Mesenchymal stem cell (in vitro differentiated cells and primary cell): ENCODE measurements around the gene SLC4A7.
A peak's percentile ranks its signal among the peaks of the same experiment; 100 is the strongest.
"Not testable (repeated sequence)": the region's sequence is repeated elsewhere in the genome, so short reads cannot be mapped to it uniquely, and the experiment has no call there.

Source experiments
- DNase-seq: peaks from one replicate; pipeline ENCODE4 v3.0.0-alpha.2; 2013
- H2AFZ ChIP-seq: one replicate; pipeline ENCODE4 v1.6.1; 2013; ENCODE audit warnings: low read depth, mild to moderate bottlenecking, control low read depth, inconsistent platforms, low read length, moderate library complexity
- H2AK5ac ChIP-seq: 2 replicates; pipeline ENCODE4 v1.6.1; 2013; ENCODE audit warnings: low read length, moderate library complexity, mild to moderate bottlenecking, inconsistent platforms; ENCODE audit not compliant: severe bottlenecking
- H2BK120ac ChIP-seq: one replicate; pipeline ENCODE4 v1.6.1; 2013; ENCODE audit warnings: low read depth, mild to moderate bottlenecking, inconsistent platforms, low read length, moderate library complexity
- H2BK12ac ChIP-seq, 2 experiments: one replicate each; pipeline ENCODE4 v1.6.1; 2013; ENCODE audit warnings: inconsistent platforms in 2 of 2, low read length in 2 of 2, mild to moderate bottlenecking in 2 of 2, moderate library complexity in 2 of 2, control low read depth in 1 of 2
- H2BK15ac ChIP-seq: one replicate; pipeline ENCODE4 v1.6.1; 2013; ENCODE audit warnings: mild to moderate bottlenecking, low read depth, inconsistent platforms; ENCODE audit not compliant: poor library complexity, severe bottlenecking
- H2BK5ac ChIP-seq: 2 replicates; pipeline ENCODE4 v1.6.1; 2013; ENCODE audit warnings: low read depth, mild to moderate bottlenecking, low read length, control low read depth, inconsistent platforms; ENCODE audit not compliant: poor library complexity, severe bottlenecking
- H3K14ac ChIP-seq, 2 experiments: one replicate each; pipeline ENCODE4 v1.6.1; 2013; ENCODE audit warnings: inconsistent platforms in 2 of 2, low read length in 2 of 2, control low read depth in 1 of 2, mild to moderate bottlenecking in 1 of 2, moderate library complexity in 1 of 2
- H3K18ac ChIP-seq, 2 experiments: one replicate each; pipeline ENCODE4 v1.6.1; 2013; ENCODE audit warnings: inconsistent platforms in 2 of 2, low read length in 2 of 2, control low read depth in 1 of 2, low read depth in 1 of 2, mild to moderate bottlenecking in 1 of 2
- H3K23ac ChIP-seq, 2 experiments: one replicate each; pipeline ENCODE4 v1.6.1; 2013; ENCODE audit warnings: inconsistent platforms in 2 of 2, low read length in 2 of 2, mild to moderate bottlenecking in 2 of 2, moderate library complexity in 2 of 2, control low read depth in 1 of 2
- H3K27ac ChIP-seq: 2 replicates; pipeline ENCODE4 v1.5.1; 2013; ENCODE audit warnings: mild to moderate bottlenecking, moderate library complexity, low read length, control low read depth, inconsistent platforms; ENCODE audit not compliant: poor library complexity, severe bottlenecking
- H3K27me3 ChIP-seq, 2 experiments: 2 replicates each; pipeline versions ENCODE4 v1.6.1 to v1.7.0; 2013; ENCODE audit warnings: low read length in 2 of 2, mild to moderate bottlenecking in 2 of 2, moderate library complexity in 2 of 2, control low read depth in 1 of 2, inconsistent platforms in 1 of 2; ENCODE audit not compliant: control insufficient read depth in 1 of 2, insufficient read depth in 1 of 2
- H3K36me3 ChIP-seq, 2 experiments: 2 replicates each; pipeline versions ENCODE4 v1.6.1 to v1.7.0; 2013; ENCODE audit warnings: low read length in 2 of 2, control low read depth in 1 of 2, inconsistent platforms in 1 of 2, low read depth in 1 of 2, mild to moderate bottlenecking in 1 of 2; ENCODE audit not compliant: insufficient read depth in 2 of 2, control insufficient read depth in 1 of 2
- H3K4ac ChIP-seq, 2 experiments: one replicate each; pipeline ENCODE4 v1.6.1; 2013; ENCODE audit warnings: inconsistent platforms in 2 of 2, low read length in 2 of 2, mild to moderate bottlenecking in 2 of 2, moderate library complexity in 2 of 2, control low read depth in 1 of 2, low read depth in 1 of 2
- H3K4me1 ChIP-seq: 2 replicates; pipeline ENCODE4 v1.6.1; 2013; ENCODE audit warnings: low read depth, low read length, control low read depth; ENCODE audit not compliant: control insufficient read depth, insufficient read depth
- H3K4me2 ChIP-seq: 2 replicates; pipeline ENCODE4 v1.6.1; 2013; ENCODE audit warnings: low read length, mild to moderate bottlenecking, inconsistent platforms; ENCODE audit not compliant: poor library complexity, severe bottlenecking
- H3K4me3 ChIP-seq, 2 experiments: 2 replicates each; pipeline versions ENCODE4 v1.5.1 to v1.7.0; 2013; ENCODE audit warnings: low read length in 2 of 2, mild to moderate bottlenecking in 2 of 2, control low read depth in 1 of 2, low read depth in 1 of 2; ENCODE audit not compliant: insufficient read depth in 1 of 2
- H3K79me1 ChIP-seq: replicated peaks from 2 replicates; pipeline ENCODE4 v1.6.1; 2013; ENCODE audit warnings: mild to moderate bottlenecking, control low read depth, low read length, inconsistent platforms; ENCODE audit not compliant: poor library complexity, severe bottlenecking
- H3K9ac ChIP-seq: 2 replicates; pipeline ENCODE4 v1.7.0; 2013; ENCODE audit warnings: mild to moderate bottlenecking, low read length, moderate library complexity
- H3K9me3 ChIP-seq: 2 replicates; pipeline ENCODE4 v1.7.0; 2013; ENCODE audit warnings: mild to moderate bottlenecking, low read length; ENCODE audit not compliant: control insufficient read depth
- H4K8ac ChIP-seq: one replicate; pipeline ENCODE4 v1.6.1; 2013; ENCODE audit warnings: inconsistent platforms, mild to moderate bottlenecking, low read length, moderate library complexity
- H4K91ac ChIP-seq: one replicate; pipeline ENCODE4 v1.6.1; 2013; ENCODE audit warnings: mild to moderate bottlenecking, low read length, inconsistent platforms
- WGBS: methylation state at CpG from one replicate; pipeline ENCODE4 v1.1.7; 2013; ENCODE audit warnings: mixed read lengths; 5-methylcytosine and 5-hydroxymethylcytosine counted together

Gene SLC4A7

GRCh38 chr3:27442995-27443394 is 41.2 kb downstream of the SLC4A7 start:
- H3K18ac ChIP-seq, H3K27ac ChIP-seq, H2BK15ac ChIP-seq, H3K4me2 ChIP-seq, H2BK5ac ChIP-seq, H2BK12ac ChIP-seq, H3K4me1 ChIP-seq, H3K9me3 ChIP-seq, H3K27me3 ChIP-seq, H3K14ac ChIP-seq, H3K9ac ChIP-seq, H3K4me3 ChIP-seq, H4K8ac ChIP-seq, DNase-seq, H3K23ac ChIP-seq, H4K91ac ChIP-seq, H3K4ac ChIP-seq, H2BK120ac ChIP-seq, H2AFZ ChIP-seq, H2AK5ac ChIP-seq: not testable (repeated sequence)
- H3K79me1 ChIP-seq: peaks cover 17% of the 10 kb centered on the region
- H3K36me3 ChIP-seq: peaks cover 16 to 93% of the 10 kb centered on the region in 2 experiments
- WGBS: 97% methylated on average over 13 of the region's 13 CpGs

GRCh38 chr3:27438352-27438751 is 45.8 kb downstream of the SLC4A7 start:
- H3K23ac ChIP-seq, H3K27me3 ChIP-seq, H2BK120ac ChIP-seq, H2BK12ac ChIP-seq, H3K27ac ChIP-seq, H4K91ac ChIP-seq, H3K14ac ChIP-seq, H3K9me3 ChIP-seq, H3K4ac ChIP-seq, H4K8ac ChIP-seq, H2BK15ac ChIP-seq, H3K4me2 ChIP-seq, H3K18ac ChIP-seq, H2AK5ac ChIP-seq, H3K4me3 ChIP-seq, H2AFZ ChIP-seq, H3K9ac ChIP-seq, DNase-seq, H2BK5ac ChIP-seq, H3K4me1 ChIP-seq: not testable (repeated sequence)
- peaks cover 16% of the 10 kb centered on the region for H3K79me1 ChIP-seq
- WGBS: 96% methylated on average over 3 of the region's 4 CpGs
- peaks cover 24 to 96% of the 10 kb centered on the region in 2 experiments for H3K36me3 ChIP-seq

- Histone ChIP-seq H3K36me3 (peaks cover 12 to 96% of the 10 kb centered on the region in 2 experiments), H3K79me1 (peaks cover 9% of the 10 kb centered on the region), H2AFZ (no peak overlapping the region), H4K91ac (no peak overlapping the region), H3K4me1 (peaks cover 7% of the 10 kb centered on the region), H2BK5ac (no peak overlapping the region), H3K27me3 (no peaks in the 10 kb centered on the region), H2BK120ac (no peak overlapping the region), H2AK5ac (peak overlapping the region; percentile 79), H2BK12ac (no peak overlapping the region), H3K14ac (no peak overlapping the region), H3K4me3 (no peak overlapping the region), H4K8ac (no peak overlapping the region), H3K4ac (no peak overlapping the region), H2BK15ac (no peak overlapping the region), H3K9me3 (no peaks in the 10 kb centered on the region), H3K18ac (no peak overlapping the region), H3K23ac (no peak overlapping the region), H3K27ac (peak overlapping the region; percentile 85), H3K9ac (no peak overlapping the region), H3K4me2 (no peak overlapping the region)
- peak; percentile 80 for DNase-seq
- WGBS: 71% methylated on average over 5 of the region's 6 CpGs
Measured at GRCh38 chr3:27431116-27431515, 53.1 kb downstream of the SLC4A7 start.

GRCh38 chr3:27429909-27430308 is 54.3 kb downstream of the SLC4A7 start:
- no peak overlapping the region for H3K14ac ChIP-seq
- no peak for DNase-seq
- H3K4me3 ChIP-seq: no peak overlapping the region
- no peak overlapping the region for H2BK120ac ChIP-seq
- H3K9ac ChIP-seq: no peak overlapping the region
- peaks cover 9 to 89% of the 10 kb centered on the region in 2 experiments for H3K36me3 ChIP-seq
- no peak overlapping the region for H2BK12ac ChIP-seq
- H4K91ac ChIP-seq: no peak overlapping the region
- H3K27me3 ChIP-seq: no peaks in the 10 kb centered on the region
- no peak overlapping the region for H3K4ac ChIP-seq
- H3K9me3 ChIP-seq: no peaks in the 10 kb centered on the region
- H2AFZ ChIP-seq: no peak overlapping the region
- no peak overlapping the region for H3K18ac ChIP-seq
- no peak overlapping the region for H2AK5ac ChIP-seq
- no peak overlapping the region for H2BK15ac ChIP-seq
- peaks cover 7% of the 10 kb centered on the region for H3K79me1 ChIP-seq
- no peak overlapping the region for H3K4me2 ChIP-seq
- no peak overlapping the region for H4K8ac ChIP-seq
- no peak overlapping the region for H3K23ac ChIP-seq
- H2BK5ac ChIP-seq: no peak overlapping the region
- 100% methylated on average over 2 of the region's 2 CpGs for WGBS
- no peak overlapping the region for H3K27ac ChIP-seq
- peaks cover 11% of the 10 kb centered on the region for H3K4me1 ChIP-seq
